HG02885 (cell line): ENCODE measurements around the gene SCNM1.
"Not testable (repeated sequence)": the region's sequence is repeated elsewhere in the genome, so short reads cannot be mapped to it uniquely, and the experiment has no call there.

Source experiments
- ATAC-seq: cut with Tn5 transposase; IDR thresholded peaks from one replicate; pipeline ENCODE4 v1.9.1; 2021; ENCODE audit warnings: mild to moderate bottlenecking; ENCODE audit not compliant: unreplicated experiment, poor library complexity

Gene SCNM1

DNA sequence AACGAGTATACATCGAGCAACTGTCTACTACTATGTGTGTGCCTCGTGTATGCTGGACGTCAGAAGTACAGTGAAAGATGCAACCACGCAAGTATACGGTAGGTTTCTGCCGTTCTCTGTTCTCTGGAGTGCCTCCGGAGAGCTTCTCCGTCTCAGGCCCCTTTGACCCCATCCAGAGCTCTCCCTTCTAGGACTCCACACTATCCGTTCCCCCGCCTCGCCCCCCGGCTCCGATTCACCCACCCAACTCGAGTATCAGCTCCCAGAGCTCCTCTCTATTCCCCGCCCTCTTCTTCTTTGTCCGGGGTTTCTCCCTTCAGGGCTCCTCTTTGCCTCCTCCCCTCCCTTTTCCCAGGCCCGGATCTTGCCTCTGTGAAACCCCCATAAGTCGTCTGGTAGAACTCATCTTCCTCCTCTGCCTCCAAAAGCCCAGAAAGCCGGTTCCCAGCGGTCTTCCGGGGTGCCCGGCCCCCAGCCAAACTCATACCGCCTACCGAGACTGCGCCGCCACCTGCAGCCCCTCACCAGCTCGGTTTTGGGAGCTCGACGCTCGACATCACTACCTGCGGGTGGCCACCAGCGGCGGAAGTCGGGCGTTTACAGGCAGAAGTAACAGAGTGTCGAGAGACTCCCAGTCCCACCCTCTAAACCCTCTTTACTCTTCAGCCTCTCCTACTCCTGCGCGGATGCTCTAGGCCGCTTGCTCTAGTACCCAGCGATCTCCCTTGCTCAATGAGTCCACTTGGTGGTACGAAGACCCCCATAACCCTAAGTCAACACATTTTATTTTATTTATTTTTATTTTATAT is 23.9 kb downstream of the SCNM1 start, which contains the start of gene VPS72:
VPS72 (minus strand) TSS at position 561 of the 809 bp plus-strand sequence; CDS start at position 485, 76 bp downstream.
- ATAC-seq = peak; percentile 90

DNA sequence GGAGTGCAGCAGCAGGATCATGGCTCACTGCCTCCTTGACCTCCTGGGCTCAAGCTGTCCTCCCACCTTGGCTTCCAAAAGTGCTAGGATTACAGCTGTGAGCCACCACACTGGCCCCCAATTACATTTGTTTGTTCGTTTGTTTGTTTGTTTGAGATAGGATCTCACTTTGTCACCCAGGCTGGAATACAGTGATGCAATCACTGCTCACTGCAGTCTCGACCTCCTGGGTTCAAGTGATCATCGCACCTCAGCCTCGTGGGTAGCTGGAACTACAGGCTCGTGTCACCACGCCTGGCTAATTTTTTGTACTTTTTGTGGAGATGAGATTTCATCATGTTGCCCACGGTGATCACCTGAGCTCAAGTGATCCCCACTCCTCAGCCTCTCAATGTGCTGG is 26.1 kb downstream of the SCNM1 start:
- no peak for ATAC-seq

- no peak for ATAC-seq
Measured at GRCh38 chr1:151193304-151193703, 27.4 kb downstream of the SCNM1 start.

- no peak for ATAC-seq
Measured at GRCh38 chr1:151193856-151194255, 27.9 kb downstream of the SCNM1 start.

DNA sequence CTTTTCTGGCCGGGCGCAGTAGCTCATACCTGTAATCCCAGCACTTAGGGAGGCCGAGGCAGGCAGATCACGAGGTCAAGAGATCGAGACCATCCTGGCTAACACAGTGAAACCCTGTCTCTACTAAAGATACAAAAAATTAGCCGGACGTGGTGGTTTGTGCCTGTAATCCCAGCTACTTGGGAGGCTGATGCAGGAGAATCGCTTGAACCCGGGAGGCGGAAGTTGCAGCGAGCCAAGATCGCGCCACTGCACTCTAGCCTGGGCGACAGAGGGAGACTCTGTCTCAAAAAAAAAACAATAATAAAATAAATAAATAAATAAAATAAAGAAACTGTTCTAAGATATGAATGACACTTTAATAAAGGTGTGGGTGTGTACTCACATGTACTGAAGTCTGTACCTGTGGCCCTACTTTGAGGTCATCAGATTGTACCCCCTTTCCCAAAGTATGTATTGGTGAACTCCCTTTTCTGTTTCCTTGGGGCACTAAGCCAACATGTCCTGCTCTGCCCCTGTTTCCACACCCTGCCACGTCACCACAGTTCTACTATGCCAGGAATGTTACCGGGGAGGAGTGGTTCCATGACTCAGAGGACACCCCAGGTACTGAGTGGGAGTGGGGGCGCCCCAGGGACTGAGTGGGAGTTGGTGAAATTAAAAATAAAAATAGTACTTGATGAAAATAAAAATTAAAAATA is 29.1 kb downstream of the SCNM1 start:
- not testable (repeated sequence) for ATAC-seq

DNA sequence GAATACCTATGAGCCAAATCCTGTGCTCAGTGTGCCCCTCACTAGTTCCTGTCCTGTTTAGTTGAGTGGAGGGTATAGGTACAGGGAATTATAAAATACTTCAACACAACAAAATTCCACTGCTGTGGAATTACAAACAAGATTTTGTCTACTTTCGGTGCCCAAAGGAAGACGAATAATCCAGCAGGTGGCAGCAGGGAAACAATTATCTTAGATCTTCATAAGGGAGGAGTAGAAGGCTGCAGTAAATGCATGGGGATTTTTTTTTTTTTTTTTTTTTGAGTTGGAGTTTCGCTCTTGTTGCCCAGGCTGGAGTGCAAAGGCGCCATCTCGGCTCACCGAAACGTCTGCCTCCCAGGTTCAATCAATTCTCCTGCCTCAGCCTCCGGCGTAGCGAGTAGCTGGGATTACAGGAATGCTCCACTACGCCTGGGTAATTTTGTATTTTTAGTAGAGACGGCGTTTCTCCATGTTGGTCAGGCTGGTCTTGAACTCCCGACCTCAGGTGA is 30.4 kb downstream of the SCNM1 start:
- no peak for ATAC-seq

- no peak for ATAC-seq
Measured at GRCh38 chr1:151197863-151198253, 31.9 kb downstream of the SCNM1 start.

DNA sequence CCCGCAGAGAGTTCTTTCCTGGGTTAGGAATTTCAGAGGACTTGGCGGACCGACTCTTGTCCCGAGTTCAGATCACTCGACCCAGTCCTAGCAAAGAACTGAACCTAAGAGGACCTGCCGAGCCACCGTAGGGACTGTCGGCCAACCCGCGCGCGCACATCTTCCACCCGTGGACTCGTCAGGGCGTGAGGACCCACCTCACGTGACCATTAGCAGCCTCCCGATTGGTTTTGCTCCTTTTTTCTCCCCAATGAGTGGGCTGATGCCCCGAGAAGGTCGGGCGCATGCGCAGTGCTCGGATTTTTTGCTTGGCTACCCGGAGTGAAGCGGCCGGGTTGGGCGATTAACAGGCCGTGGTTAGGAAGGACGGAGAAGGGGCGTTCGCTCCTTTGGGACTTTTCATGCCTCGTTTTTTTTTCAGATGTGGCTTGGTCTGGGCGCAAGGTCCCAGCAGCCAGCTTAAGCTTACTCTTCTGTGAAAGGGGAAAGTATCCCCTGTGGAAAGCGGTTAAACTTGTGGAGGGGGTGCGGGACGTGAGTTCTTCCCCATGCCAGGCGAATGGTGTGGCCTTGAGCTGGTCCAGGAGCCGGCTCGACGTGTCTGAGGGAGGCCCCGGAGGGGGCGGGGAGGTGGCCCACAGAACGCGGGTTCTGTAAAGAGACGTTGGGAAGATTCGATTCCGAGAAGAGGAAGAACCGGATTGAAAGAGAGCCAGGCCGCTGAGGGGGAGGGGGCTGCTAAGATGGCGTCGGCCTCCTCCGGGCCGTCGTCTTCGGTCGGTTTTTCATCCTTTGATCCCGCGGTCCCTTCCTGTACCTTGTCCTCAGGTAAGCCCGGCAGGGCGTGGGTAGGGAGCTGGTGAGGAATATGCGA is 32.5 kb downstream of the SCNM1 start, which contains the start of gene PIP5K1A:
PIP5K1A (plus strand) TSS at position 299 of the 874 bp plus-strand sequence; CDS start at position 744, 445 bp downstream.
- ATAC-seq = peak; percentile 88

DNA sequence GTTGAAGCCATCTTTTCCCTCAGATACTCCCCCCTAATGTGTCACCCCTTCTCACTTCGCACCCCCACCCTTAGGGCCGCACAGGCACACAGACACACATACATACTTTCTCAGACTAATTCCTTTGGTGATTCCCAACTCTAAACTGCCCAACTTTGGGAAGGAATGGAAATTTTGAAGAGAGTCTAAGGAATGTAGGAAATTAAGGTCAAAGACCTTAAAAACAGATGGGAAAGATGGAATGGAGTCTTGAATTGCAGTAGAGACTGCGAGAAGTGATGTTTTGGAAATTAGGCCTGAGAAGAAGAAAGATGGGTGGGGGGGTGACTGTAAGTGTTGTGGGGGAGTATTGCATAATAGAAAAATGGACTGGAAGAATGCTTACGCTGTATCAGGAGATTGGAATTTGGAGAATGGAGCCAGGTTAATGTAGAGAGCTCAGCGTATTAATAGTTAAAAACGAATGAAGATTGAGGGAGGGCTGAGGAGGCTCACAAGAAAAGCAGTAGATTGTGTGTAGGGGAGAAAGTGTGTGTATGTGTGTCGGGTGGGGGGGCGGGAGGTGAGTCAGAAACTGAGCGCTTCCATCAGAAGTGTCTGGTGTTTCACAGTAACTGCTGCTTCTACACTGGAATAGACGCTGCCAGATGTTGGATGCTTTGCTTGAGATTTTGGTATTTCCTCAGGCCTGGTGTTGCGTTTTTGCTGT is 34.1 kb downstream of the SCNM1 start:
- no peak for ATAC-seq

DNA sequence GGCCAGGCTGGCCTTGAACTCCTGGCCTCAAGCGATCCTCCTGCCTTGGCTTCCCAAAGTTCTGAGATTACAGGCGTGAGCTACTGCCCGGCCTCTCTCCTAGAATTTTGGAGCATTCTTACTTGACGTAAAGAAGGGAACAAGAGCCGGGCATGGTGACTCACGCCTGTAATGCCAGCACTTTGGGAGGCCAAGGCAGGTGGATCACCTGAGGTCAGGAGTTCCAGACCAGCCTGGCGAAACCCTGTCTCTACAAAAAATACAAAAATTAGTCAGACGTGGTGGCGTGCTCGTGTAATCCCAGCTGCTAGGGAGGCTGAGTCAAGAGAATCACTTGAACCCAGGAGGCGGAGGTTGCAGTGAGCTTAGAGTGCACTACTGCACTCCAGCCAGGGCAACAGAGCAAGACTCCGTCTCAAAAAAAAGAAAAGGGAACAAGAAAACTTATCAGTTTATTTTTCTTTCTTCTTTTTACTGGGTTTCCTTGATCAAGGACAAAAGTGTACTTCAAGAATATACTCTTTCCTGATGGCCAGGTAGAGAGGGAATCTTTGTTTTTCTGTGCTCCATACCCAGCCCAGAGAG is 39.5 kb downstream of the SCNM1 start:
- ATAC-seq = not testable (repeated sequence)

DNA sequence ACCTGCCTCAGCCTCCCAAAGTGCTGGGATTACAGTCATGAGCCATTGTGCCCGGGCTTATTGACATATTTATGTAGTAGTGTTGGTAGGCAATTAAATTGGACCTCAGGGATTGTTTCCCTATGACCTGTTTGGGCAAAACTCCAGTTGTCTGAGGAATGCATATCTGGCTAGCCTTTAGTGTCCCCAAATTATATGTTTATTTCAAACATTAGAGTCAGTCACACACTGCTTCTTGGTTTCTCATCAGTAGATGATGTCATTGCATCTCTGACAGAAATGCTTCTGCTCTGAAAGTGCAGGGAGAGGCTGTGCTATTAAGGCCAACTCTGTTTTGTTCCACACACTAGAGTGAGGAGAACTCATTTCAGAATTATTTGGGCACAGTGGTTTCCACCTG is 44.9 kb downstream of the SCNM1 start:
- ATAC-seq = no peak

- no peak for ATAC-seq
Measured at GRCh38 chr1:151211972-151212705, 46.2 kb downstream of the SCNM1 start.

DNA sequence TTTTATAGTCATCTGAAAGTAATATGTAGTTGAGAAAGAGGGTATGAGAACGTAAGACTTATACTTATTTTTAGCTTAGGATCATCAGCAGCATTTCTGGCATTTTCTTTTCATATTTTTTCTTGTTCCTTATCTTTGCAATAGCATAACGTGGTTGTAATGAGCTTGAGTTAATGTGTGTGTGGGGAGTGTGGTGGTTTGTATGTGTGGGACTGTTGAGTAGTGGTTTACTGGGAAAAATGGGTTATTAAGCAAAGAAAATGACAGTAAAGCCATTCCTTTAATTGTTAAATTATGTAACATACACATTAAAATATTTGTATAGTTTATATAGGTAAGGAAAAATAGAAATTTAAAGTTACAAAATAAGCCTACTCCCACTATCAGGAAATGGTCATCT is 47.6 kb downstream of the SCNM1 start:
- no peak for ATAC-seq
